Measurements from ENCODE around the gene TMCC2.

TMCC2 gene

GRCh38 chr1:205274041-205274691 lies 46.4 kb downstream of the TMCC2 start:
- TF ChIP-seq TEAD4 (IDR thresholded peaks at IDR 0.05) (peak; percentile 99), ZBTB7A (IDR thresholded peaks at IDR 0.05; ENCODE audit: low read depth) (peak; percentile 79), TCF12 (IDR thresholded peaks at IDR 0.05; ENCODE audit: low read depth) (peak; percentile 100), NFIC (IDR thresholded peaks at IDR 0.05) (peak; percentile 90), MAX (IDR thresholded peaks at IDR 0.05) (peak; percentile 73; the same call in 1 of the 2 replicates), USF1 (IDR thresholded peaks at IDR 0.05) (peak; percentile 76), FOXM1 (IDR thresholded peaks at IDR 0.05; ENCODE audit: borderline replicate concordance, low read depth) (peak; percentile 94), EP300 (IDR thresholded peaks at IDR 0.05; ENCODE audit: borderline replicate concordance) (peak; percentile 99), TAF1 (IDR thresholded peaks at IDR 0.05; ENCODE audit: low read depth) (no peak), CEBPB (IDR thresholded peaks at IDR 0.05) (peak; percentile 61), CREB1 (IDR thresholded peaks at IDR 0.05; ENCODE audit: low read depth) (no peak), EGR1 (IDR thresholded peaks at IDR 0.05) (peak; percentile 57; the same call in 1 of the 2 replicates), RAD21 (IDR thresholded peaks at IDR 0.05; ENCODE audit: low read depth) (peak; percentile 14), YY1 (IDR thresholded peaks at IDR 0.05; ENCODE audit: low read depth) (peak; percentile 80)
- TF ChIP-seq, protein P1, sequence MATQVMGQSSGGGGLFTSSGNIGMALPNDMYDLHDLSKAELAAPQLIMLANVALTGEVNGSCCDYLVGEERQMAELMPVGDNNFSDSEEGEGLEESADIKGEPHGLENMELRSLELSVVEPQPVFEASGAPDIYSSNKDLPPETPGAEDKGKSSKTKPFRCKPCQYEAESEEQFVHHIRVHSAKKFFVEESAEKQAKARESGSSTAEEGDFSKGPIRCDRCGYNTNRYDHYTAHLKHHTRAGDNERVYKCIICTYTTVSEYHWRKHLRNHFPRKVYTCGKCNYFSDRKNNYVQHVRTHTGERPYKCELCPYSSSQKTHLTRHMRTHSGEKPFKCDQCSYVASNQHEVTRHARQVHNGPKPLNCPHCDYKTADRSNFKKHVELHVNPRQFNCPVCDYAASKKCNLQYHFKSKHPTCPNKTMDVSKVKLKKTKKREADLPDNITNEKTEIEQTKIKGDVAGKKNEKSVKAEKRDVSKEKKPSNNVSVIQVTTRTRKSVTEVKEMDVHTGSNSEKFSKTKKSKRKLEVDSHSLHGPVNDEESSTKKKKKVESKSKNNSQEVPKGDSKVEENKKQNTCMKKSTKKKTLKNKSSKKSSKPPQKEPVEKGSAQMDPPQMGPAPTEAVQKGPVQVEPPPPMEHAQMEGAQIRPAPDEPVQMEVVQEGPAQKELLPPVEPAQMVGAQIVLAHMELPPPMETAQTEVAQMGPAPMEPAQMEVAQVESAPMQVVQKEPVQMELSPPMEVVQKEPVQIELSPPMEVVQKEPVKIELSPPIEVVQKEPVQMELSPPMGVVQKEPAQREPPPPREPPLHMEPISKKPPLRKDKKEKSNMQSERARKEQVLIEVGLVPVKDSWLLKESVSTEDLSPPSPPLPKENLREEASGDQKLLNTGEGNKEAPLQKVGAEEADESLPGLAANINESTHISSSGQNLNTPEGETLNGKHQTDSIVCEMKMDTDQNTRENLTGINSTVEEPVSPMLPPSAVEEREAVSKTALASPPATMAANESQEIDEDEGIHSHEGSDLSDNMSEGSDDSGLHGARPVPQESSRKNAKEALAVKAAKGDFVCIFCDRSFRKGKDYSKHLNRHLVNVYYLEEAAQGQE (IDR thresholded peaks at IDR 0.05; ENCODE audit: low read depth), result no peak

DNA sequence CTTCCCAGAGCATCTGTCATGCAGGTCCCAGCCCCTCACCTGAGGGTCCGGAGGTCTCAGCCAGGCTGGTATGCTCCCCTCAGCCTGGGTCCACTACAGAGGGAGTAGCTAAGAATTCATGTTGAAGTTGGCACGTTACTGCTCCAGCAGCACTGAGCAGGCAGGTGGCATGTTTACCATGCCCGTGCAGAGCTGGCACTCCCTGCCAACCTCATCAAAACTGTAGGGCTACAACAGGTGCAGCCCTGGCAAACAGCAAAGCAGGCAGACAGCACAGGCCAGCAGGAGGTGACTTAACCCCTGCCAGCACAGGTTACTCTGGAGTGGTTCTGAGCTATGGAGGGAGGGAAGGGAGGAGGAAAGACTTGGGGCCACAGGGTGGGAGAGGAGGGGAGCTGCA lies 47.4 kb downstream of the TMCC2 start:
- TF ChIP-seq MAX (IDR thresholded peaks at IDR 0.05), result peak; percentile 63
- TF ChIP-seq, protein P1 (IDR thresholded peaks at IDR 0.05; ENCODE audit: low read depth), result no peak
- TF ChIP-seq CEBPB (IDR thresholded peaks at IDR 0.05), result no peak
- TF ChIP-seq EGR1 (IDR thresholded peaks at IDR 0.05), result no peak
- no peak for TF ChIP-seq USF1 (IDR thresholded peaks at IDR 0.05)
- peak; percentile 68 for TF ChIP-seq NFIC (IDR thresholded peaks at IDR 0.05)
- TF ChIP-seq RAD21 (IDR thresholded peaks at IDR 0.05; ENCODE audit: low read depth), result peak; percentile 19; the same call in 1 of the 2 replicates
- TF ChIP-seq YY1 (IDR thresholded peaks at IDR 0.05; ENCODE audit: low read depth), result no peak
- no peak for TF ChIP-seq ZBTB7A (IDR thresholded peaks at IDR 0.05; ENCODE audit: low read depth)
- TF ChIP-seq TAF1 (IDR thresholded peaks at IDR 0.05; ENCODE audit: low read depth), result no peak
- peak; percentile 42; the same call in 1 of the 2 replicates for TF ChIP-seq TEAD4 (IDR thresholded peaks at IDR 0.05)
- TF ChIP-seq EP300 (IDR thresholded peaks at IDR 0.05; ENCODE audit: borderline replicate concordance), result peak; percentile 80
- peak; percentile 92 for TF ChIP-seq TCF12 (IDR thresholded peaks at IDR 0.05; ENCODE audit: low read depth)
- TF ChIP-seq FOXM1 (IDR thresholded peaks at IDR 0.05; ENCODE audit: borderline replicate concordance, low read depth), result no peak
- no peak for TF ChIP-seq CREB1 (IDR thresholded peaks at IDR 0.05; ENCODE audit: low read depth)

GRCh38 chr1:205275916-205276688 lies 48.4 kb downstream of the TMCC2 start:
- TF ChIP-seq EP300 (IDR thresholded peaks at IDR 0.05; ENCODE audit: borderline replicate concordance) (peak; percentile 39; the same call in 1 of the 2 replicates), NFIC (IDR thresholded peaks at IDR 0.05) (peak; percentile 30; the same call in 1 of the 2 replicates), EGR1 (IDR thresholded peaks at IDR 0.05) (no peak), TEAD4 (IDR thresholded peaks at IDR 0.05) (no peak), USF1 (IDR thresholded peaks at IDR 0.05) (no peak), YY1 (IDR thresholded peaks at IDR 0.05; ENCODE audit: low read depth) (peak; percentile 38; the same call in 1 of the 2 replicates), CEBPB (IDR thresholded peaks at IDR 0.05) (no peak), TCF12 (IDR thresholded peaks at IDR 0.05; ENCODE audit: low read depth) (0 out of 2 replicates have a peak, but pooled peaks have one; percentile 59), FOXM1 (IDR thresholded peaks at IDR 0.05; ENCODE audit: borderline replicate concordance, low read depth) (no peak), TAF1 (IDR thresholded peaks at IDR 0.05; ENCODE audit: low read depth) (no peak), ZBTB7A (IDR thresholded peaks at IDR 0.05; ENCODE audit: low read depth) (no peak), MAX (IDR thresholded peaks at IDR 0.05) (no peak), RAD21 (IDR thresholded peaks at IDR 0.05; ENCODE audit: low read depth) (no peak), CREB1 (IDR thresholded peaks at IDR 0.05; ENCODE audit: low read depth) (no peak)
- TF ChIP-seq, protein P1 (IDR thresholded peaks at IDR 0.05; ENCODE audit: low read depth), result no peak

Data from Ishikawa (cell line).